Skeletal muscle tissue (tissue), 4 donors: ENCODE data around the gene CLEC4E. TPM values are rescaled to one million over a fixed set of nuclear protein-coding genes. Genes with fewer than 3 reads are reported as not detected.
"Not testable (repeated sequence)": the region's sequence is repeated elsewhere in the genome, so short reads cannot be mapped to it uniquely, and the experiment has no call there.

Experiments
- H3K27ac ChIP-seq: one replicate; pipeline ENCODE4 v1.7.0; 2013; ENCODE audit warnings: mild to moderate bottlenecking, low read depth, low read length, inconsistent platforms
- H3K27me3 ChIP-seq, 3 donors: one replicate each; pipeline ENCODE4 v1.7.0; 2013; ENCODE audit warnings: low read length in 3 of 3; ENCODE audit not compliant: control insufficient read depth in 3 of 3, insufficient read depth in 3 of 3
- H3K36me3 ChIP-seq, 3 donors: one replicate each; pipeline ENCODE4 v1.7.0; 2013; ENCODE audit warnings: low read length in 3 of 3; ENCODE audit not compliant: control insufficient read depth in 3 of 3, insufficient read depth in 3 of 3
- H3K4me1 ChIP-seq, 3 donors: one replicate each; pipeline ENCODE4 v1.7.0; 2013; ENCODE audit warnings: low read length in 3 of 3, mild to moderate bottlenecking in 3 of 3; ENCODE audit not compliant: control insufficient read depth in 3 of 3, insufficient read depth in 3 of 3
- H3K4me3 ChIP-seq, 3 donors: one replicate each; pipeline ENCODE4 v1.7.0; 2013; ENCODE audit warnings: low read length in 3 of 3
- H3K9ac ChIP-seq, 3 donors: one replicate each; pipeline ENCODE4 v1.7.0; 2013; ENCODE audit warnings: low read length in 3 of 3, mild to moderate bottlenecking in 3 of 3, moderate library complexity in 2 of 3, low read depth in 1 of 3
- H3K9me3 ChIP-seq, 3 donors: one replicate each; pipeline ENCODE4 v1.7.0; 2013; ENCODE audit warnings: low read length in 3 of 3; ENCODE audit not compliant: control insufficient read depth in 3 of 3
- total RNA-seq: library from RNA; depleted of rRNA; stranded (reverse); fragments of >200 nt; gene quantifications from one replicate; pipeline ENCODE4 v1.2.3, GENCODE V29; 2014
- donor health status: Osteomylitis.

The CLEC4E gene
- total RNA-seq, 1 donor from 2014 or later, result not detected

GRCh38 chr12:8546591-8546990 is 5.9 kb upstream of the CLEC4E start:
- Histone ChIP-seq H3K4me1 (no peaks in the 10 kb centered on the region), H3K9ac (no peak overlapping the region), H3K4me3 (no peak overlapping the region), H3K27ac (no peak overlapping the region), H3K9me3 (no peaks in the 10 kb centered on the region), H3K27me3 (no peaks in the 10 kb centered on the region), H3K36me3 (no peaks in the 10 kb centered on the region)

GRCh38 chr12:8544295-8544694 is 3.6 kb upstream of the CLEC4E start:
- Histone ChIP-seq H3K27ac (no peak overlapping the region), H3K9ac (no peak overlapping the region), H3K4me1 (no peaks in the 10 kb centered on the region), H3K27me3 (no peaks in the 10 kb centered on the region), H3K4me3 (no peak overlapping the region), H3K36me3 (no peaks in the 10 kb centered on the region), H3K9me3 (no peaks in the 10 kb centered on the region)

- Histone ChIP-seq H3K9ac (no peak overlapping the region), H3K36me3 (no peaks in the 10 kb centered on the region), H3K9me3 (no peaks in the 10 kb centered on the region), H3K27me3 (no peaks in the 10 kb centered on the region), H3K27ac (no peak overlapping the region), H3K4me1 (no peaks in the 10 kb centered on the region), H3K4me3 (no peak overlapping the region)
These were observed 857 bp upstream of the CLEC4E start for GRCh38 chr12:8541562-8541961.

GRCh38 chr12:8537820-8538219 is 2.9 kb downstream of the CLEC4E start:
- not testable (repeated sequence) for H3K4me1 ChIP-seq, H3K9me3 ChIP-seq, H3K4me3 ChIP-seq, H3K36me3 ChIP-seq, H3K27me3 ChIP-seq, H3K9ac ChIP-seq, H3K27ac ChIP-seq

GRCh38 chr12:8532045-8532444 is 8.7 kb downstream of the CLEC4E start:
- peaks cover 0 to 5% (median 0%) of the 10 kb centered on the region in 3 donors for H3K27me3 ChIP-seq
- H3K36me3 ChIP-seq, result no peaks in the 10 kb centered on the region
- H3K9ac ChIP-seq, result no peak overlapping the region
- no peak overlapping the region for H3K4me3 ChIP-seq
- no peaks in the 10 kb centered on the region for H3K4me1 ChIP-seq
- no peak overlapping the region for H3K27ac ChIP-seq
- no peaks in the 10 kb centered on the region for H3K9me3 ChIP-seq

GRCh38 chr12:8527250-8528130 is 13.2 kb downstream of the CLEC4E start:
- peaks cover 0 to 5% (median 0%) of the 10 kb centered on the region in 3 donors for H3K27me3 ChIP-seq

GRCh38 chr12:8519171-8519570 is 21.5 kb downstream of the CLEC4E start:
- Histone ChIP-seq H3K4me1 (no peaks in the 10 kb centered on the region), H3K4me3 (no peak overlapping the region), H3K27me3 (no peaks in the 10 kb centered on the region), H3K27ac (no peak overlapping the region), H3K9me3 (peaks cover 0 to 3% (median 0%) of the 10 kb centered on the region in 3 donors), H3K36me3 (no peaks in the 10 kb centered on the region), H3K9ac (no peak overlapping the region)

More at GRCh38 chr12:8527250-8528130, 13.2 kb downstream of the CLEC4E start:
- Histone ChIP-seq H3K4me1 (no peaks in the 10 kb centered on the region), H3K4me3 (no peak overlapping the region), H3K27ac (no peak overlapping the region), H3K9me3 (peaks cover 0 to 3% (median 0%) of the 10 kb centered on the region in 3 donors), H3K9ac (no peak overlapping the region), H3K36me3 (no peaks in the 10 kb centered on the region)

GRCh38 chr12:8517971-8518370 is 22.7 kb downstream of the CLEC4E start:
- Histone ChIP-seq H3K36me3 (no peaks in the 10 kb centered on the region), H3K9me3 (peaks cover 0 to 3% (median 0%) of the 10 kb centered on the region in 3 donors), H3K4me1 (no peaks in the 10 kb centered on the region)

GRCh38 chr12:8513256-8513655 is 27.4 kb downstream of the CLEC4E start, which contains the start of gene CLEC4D:
Gene CLEC4D (plus strand): TSS chr12:8513503. CDS start chr12:8513733, 230 bp downstream.
- Histone ChIP-seq H3K4me1 (no peaks in the 10 kb centered on the region), H3K4me3 (no peak within 1 kb of the TSS), H3K9me3 (no peaks in the 10 kb centered on the region), H3K27ac (no peak within 1 kb of the TSS), H3K36me3 (no peaks in the 10 kb centered on the region), H3K9ac (no peak within 1 kb of the TSS), H3K27me3 (peaks cover 0 to 3% (median 0%) of the 10 kb centered on the region in 3 donors)

More at GRCh38 chr12:8517971-8518370, 22.7 kb downstream of the CLEC4E start:
- Histone ChIP-seq H3K27me3 (no peaks in the 10 kb centered on the region), H3K4me3 (no peak overlapping the region), H3K9ac (no peak overlapping the region), H3K27ac (no peak overlapping the region)
